Stomach smooth muscle (tissue), 2 donors: ENCODE results near the gene PCCB.

Experiments
- H3K27ac ChIP-seq: one replicate; pipeline ENCODE4 v1.7.0; 2013; ENCODE audit warnings: mild to moderate bottlenecking, low read length, inconsistent platforms
- H3K27me3 ChIP-seq, 2 donors: one replicate each; pipeline ENCODE4 v1.7.0; 2013; ENCODE audit warnings: low read length in 2 of 2; ENCODE audit not compliant: insufficient read depth in 2 of 2, control insufficient read depth in 1 of 2
- H3K36me3 ChIP-seq, 2 donors: one replicate each; pipeline ENCODE4 v1.7.0; 2013; ENCODE audit warnings: low read length in 2 of 2; ENCODE audit not compliant: control insufficient read depth in 2 of 2, insufficient read depth in 2 of 2
- H3K4me1 ChIP-seq: one replicate; pipeline ENCODE4 v1.7.0; 2013; ENCODE audit warnings: low read length; ENCODE audit not compliant: control insufficient read depth, insufficient read depth
- H3K4me3 ChIP-seq, 2 donors: one replicate each; pipeline ENCODE4 v1.7.0; 2013; ENCODE audit warnings: low read length in 2 of 2
- H3K9ac ChIP-seq, 2 donors: one replicate each; pipeline ENCODE4 v1.7.0; 2013; ENCODE audit warnings: low read length in 2 of 2, mild to moderate bottlenecking in 1 of 2
- H3K9me3 ChIP-seq, 2 donors: one replicate each; pipeline ENCODE4 v1.7.0; 2013; ENCODE audit warnings: low read length in 2 of 2; ENCODE audit not compliant: control insufficient read depth in 2 of 2
- donor health status: healthy.
- donor health status: Pancreatic carcinoma.

Gene PCCB

DNA sequence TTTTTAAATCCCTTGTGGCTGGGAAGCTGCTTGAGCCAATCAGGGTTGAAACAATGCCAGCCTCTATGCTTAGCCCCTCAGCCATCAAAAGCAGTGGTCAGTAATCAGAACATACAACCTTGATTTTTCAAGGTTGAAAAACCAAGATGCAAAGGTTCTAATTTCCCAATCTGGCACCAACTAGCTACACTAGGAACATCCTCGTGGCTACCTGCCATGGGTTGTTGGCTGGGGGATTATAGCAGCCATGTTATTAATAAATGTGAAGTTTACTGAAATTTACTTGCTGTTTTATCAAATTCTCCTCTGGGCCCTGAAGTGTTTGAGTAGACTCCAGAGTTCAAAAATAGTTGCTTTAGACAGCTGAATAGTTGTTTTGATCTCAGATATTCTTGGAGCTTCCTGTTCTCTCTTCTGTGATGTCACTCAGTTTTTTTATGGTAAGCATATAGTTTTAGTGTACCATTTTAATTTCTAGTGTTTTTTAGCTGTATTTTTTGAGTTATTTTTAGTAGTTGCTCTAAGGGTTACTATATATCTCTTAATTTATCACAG is 31.9 kb downstream of the PCCB start:
- no peak overlapping the region for H3K27ac ChIP-seq

DNA sequence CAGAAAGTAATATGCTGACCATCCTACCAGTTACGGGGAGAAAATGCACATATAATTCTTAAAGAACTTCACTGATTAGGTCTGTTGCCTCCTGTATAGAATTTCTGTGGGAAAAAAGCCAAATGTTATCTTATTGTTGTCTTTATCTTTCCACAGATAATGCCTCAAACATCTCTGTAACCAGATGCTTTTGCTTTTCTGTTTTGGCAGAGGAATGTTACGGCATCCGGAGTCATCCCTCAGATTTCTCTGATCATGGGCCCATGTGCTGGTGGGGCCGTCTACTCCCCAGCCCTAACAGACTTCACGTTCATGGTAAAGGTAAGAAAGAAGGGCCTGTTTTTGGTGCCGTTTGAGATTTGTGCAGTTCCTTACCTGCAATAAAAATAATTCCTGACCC is 33.5 kb downstream of the PCCB start:
- Histone ChIP-seq H3K9me3 (peaks cover 0 to 7% of the 10 kb centered on the region in 2 donors), H3K36me3 (peaks cover 14 to 27% of the 10 kb centered on the region in 2 donors), H3K4me3 (no peak overlapping the region), H3K27ac (no peak overlapping the region), H3K27me3 (no peaks in the 10 kb centered on the region), H3K9ac (no peak overlapping the region), H3K4me1 (no peaks in the 10 kb centered on the region)

More for the DNA sequence above, 31.9 kb downstream of the PCCB start:
- Histone ChIP-seq H3K36me3 (peaks cover 20 to 31% of the 10 kb centered on the region in 2 donors), H3K9me3 (peaks cover 0 to 10% of the 10 kb centered on the region in 2 donors), H3K4me3 (no peak overlapping the region), H3K4me1 (no peaks in the 10 kb centered on the region), H3K9ac (no peak overlapping the region), H3K27me3 (no peaks in the 10 kb centered on the region)

DNA sequence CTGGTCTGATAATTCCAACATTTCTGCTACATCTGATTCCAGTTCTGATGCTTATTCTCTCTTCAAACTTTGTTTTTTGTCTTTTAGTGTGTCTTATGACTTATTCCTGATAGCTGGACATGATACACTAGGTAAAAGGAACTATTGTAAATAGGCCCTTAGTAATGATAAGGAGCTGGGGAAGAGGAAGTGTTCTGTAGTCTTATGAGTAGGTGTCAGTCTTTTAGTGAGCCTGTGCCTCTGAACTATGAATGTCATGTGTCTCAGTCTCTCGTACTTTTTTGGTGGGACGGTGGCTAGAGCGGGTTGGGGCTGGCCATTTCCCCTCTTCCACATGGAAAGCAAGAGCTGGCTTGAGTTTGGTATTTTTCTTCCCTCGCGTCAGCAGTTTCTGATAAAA is 41.2 kb downstream of the PCCB start:
- no peaks in the 10 kb centered on the region for H3K9me3 ChIP-seq
- H3K27ac ChIP-seq = no peak overlapping the region
- H3K36me3 ChIP-seq = peaks cover 7 to 19% of the 10 kb centered on the region in 2 donors
- no peak overlapping the region for H3K9ac ChIP-seq
- H3K27me3 ChIP-seq = no peaks in the 10 kb centered on the region
- no peak overlapping the region for H3K4me3 ChIP-seq
- H3K4me1 ChIP-seq = no peaks in the 10 kb centered on the region

DNA sequence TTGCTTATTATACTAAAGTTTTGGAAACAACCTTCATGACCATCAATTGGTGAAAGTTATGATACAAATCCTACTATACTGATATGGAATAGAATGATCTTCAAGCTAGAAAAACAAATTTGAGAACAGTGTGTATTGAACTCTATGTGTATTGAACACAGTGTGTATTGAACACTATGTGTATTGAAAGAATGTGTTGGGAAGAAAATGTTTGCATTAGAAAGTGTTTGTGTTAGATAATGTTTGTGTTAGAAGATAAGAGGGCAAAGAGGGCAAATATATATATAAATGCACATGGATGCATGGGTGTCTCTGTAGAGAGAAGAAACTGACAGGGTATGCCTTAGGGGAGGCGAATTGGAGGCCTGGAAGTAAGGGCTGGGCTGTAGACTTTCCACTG is 42.4 kb downstream of the PCCB start:
- no peaks in the 10 kb centered on the region for H3K9me3 ChIP-seq
- H3K27ac ChIP-seq = no peak overlapping the region
- H3K4me3 ChIP-seq = no peak overlapping the region
- no peak overlapping the region for H3K9ac ChIP-seq
- no peaks in the 10 kb centered on the region for H3K4me1 ChIP-seq
- no peaks in the 10 kb centered on the region for H3K27me3 ChIP-seq
- H3K36me3 ChIP-seq = peaks cover 11 to 20% of the 10 kb centered on the region in 2 donors

DNA sequence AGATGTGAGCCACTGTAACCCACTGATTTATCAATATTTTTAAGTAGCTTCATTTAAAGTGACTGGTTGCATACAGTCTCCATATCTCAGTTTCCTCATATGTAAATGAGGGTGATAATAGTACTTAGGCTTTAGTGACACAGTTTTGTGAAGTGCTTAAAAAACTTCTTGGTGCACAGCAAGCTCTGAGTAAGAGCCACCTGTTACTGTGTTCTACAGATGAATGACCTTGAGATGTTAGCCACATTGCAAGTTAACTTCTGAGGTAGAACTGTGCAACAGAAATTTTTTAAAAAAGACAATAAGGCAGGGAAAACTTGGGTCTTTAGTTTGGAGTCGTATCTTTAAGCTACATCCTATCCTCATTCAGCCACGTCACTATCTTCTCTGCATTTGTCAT is 43.1 kb downstream of the PCCB start:
- Histone ChIP-seq H3K4me3 (no peak overlapping the region), H3K27ac (no peak overlapping the region), H3K9ac (no peak overlapping the region), H3K9me3 (no peaks in the 10 kb centered on the region), H3K27me3 (no peaks in the 10 kb centered on the region), H3K4me1 (no peaks in the 10 kb centered on the region), H3K36me3 (peaks cover 18 to 21% of the 10 kb centered on the region in 2 donors)

- Histone ChIP-seq H3K9me3 (no peaks in the 10 kb centered on the region), H3K27ac (no peak overlapping the region), H3K4me3 (no peak overlapping the region), H3K36me3 (peaks cover 24% of the 10 kb centered on the region in 2 donors), H3K4me1 (no peaks in the 10 kb centered on the region), H3K27me3 (no peaks in the 10 kb centered on the region), H3K9ac (no peak overlapping the region)
These were observed 44.0 kb downstream of the PCCB start for GRCh38 chr3:136294176-136294575.

DNA sequence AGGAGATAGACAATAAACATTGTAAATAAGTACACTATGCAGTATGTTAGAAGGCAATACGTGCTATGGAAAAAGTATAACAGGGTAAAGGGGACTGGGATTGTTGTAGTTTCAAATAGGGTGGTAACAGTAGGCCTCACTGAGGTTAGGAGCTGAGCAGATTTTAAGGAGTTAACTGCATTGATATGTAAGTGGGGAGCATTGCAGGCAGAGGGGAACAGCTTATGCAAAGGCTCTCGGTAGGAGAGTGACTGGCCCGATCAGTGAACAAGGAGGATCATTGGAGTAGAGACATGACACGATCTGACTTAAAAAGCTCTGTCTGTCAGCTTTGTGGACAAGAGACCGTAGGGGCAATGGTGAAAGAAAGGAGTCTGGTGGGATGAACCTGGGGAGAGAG is 46.8 kb downstream of the PCCB start:
- Histone ChIP-seq H3K27ac (no peak overlapping the region), H3K27me3 (no peaks in the 10 kb centered on the region), H3K9me3 (no peaks in the 10 kb centered on the region), H3K4me3 (no peak overlapping the region), H3K36me3 (peaks cover 41 to 45% of the 10 kb centered on the region in 2 donors), H3K9ac (no peak overlapping the region), H3K4me1 (no peaks in the 10 kb centered on the region)

DNA sequence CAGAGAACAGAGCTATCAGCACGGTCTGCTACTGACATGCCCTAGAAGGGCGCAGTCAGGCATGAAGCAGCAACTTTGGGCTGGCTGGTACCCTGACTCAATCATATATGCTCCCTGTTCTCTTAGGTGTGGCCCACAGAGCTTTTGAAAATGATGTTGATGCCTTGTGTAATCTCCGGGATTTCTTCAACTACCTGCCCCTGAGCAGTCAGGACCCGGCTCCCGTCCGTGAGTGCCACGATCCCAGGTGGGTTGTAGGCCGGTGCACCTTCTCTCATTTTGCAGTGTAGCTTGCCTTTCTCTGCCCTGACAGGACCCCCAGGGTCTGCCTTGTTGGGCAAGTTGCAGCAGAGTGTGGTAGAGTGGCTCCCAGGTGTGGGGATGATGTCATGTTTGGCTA is 47.7 kb downstream of the PCCB start:
- Histone ChIP-seq H3K9ac (no peak overlapping the region), H3K4me1 (no peaks in the 10 kb centered on the region), H3K4me3 (no peak overlapping the region), H3K9me3 (no peaks in the 10 kb centered on the region), H3K27ac (no peak overlapping the region), H3K27me3 (no peaks in the 10 kb centered on the region), H3K36me3 (peaks cover 41 to 45% of the 10 kb centered on the region in 2 donors)

GRCh38 chr3:136300444-136300843 is 50.3 kb downstream of the PCCB start:
- Histone ChIP-seq H3K27me3 (no peaks in the 10 kb centered on the region), H3K9ac (no peak overlapping the region), H3K9me3 (no peaks in the 10 kb centered on the region), H3K27ac (no peak overlapping the region), H3K4me1 (no peaks in the 10 kb centered on the region), H3K4me3 (no peak overlapping the region), H3K36me3 (peaks cover 35 to 36% of the 10 kb centered on the region in 2 donors)

DNA sequence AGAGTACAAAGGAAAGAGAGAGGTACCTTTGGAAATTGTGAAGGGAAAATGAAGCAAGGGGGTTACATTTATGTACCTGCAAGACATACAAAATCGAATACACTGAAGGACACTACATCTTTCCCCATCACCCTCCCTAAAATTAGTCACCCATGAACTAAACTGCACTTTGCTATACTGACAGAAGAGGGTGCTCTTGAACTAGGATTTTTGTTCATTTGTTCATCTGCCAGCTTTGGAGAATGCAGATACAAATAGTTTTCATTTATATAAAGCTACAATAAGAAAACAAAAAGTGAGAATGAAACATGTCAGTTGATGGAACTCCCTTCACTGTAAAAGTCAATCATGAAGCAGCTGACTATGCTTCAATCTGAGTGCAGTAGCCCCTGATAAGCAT is 55.7 kb downstream of the PCCB start:
- Histone ChIP-seq H3K36me3 (peaks cover 8 to 9% of the 10 kb centered on the region in 2 donors), H3K9ac (no peak overlapping the region), H3K27me3 (no peaks in the 10 kb centered on the region), H3K27ac (no peak overlapping the region), H3K4me3 (no peak overlapping the region), H3K9me3 (no peaks in the 10 kb centered on the region), H3K4me1 (no peaks in the 10 kb centered on the region)

DNA sequence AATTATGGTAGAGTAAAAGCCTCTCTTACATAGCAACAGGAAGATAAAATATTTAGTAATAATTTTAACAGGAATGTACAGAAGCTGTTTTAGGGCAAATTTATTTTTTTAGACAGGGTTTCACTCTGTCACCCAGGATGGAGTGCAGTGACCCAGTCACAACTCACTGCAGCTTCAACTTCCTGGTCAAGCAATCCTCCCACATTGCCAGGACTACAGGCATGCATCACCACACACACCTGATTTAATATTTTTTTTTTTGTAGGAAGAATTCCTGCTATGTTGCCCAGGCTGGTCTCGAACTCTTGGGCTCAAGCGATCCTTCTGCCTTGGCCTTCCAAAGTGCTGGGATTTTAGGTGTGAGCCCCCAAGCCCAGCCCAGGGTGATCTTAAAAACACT is 61.1 kb downstream of the PCCB start:
- H3K9me3 ChIP-seq = no peaks in the 10 kb centered on the region
- no peaks in the 10 kb centered on the region for H3K27me3 ChIP-seq
- H3K36me3 ChIP-seq = no peaks in the 10 kb centered on the region
- no peak overlapping the region for H3K9ac ChIP-seq
- no peak overlapping the region for H3K27ac ChIP-seq
- H3K4me1 ChIP-seq = no peaks in the 10 kb centered on the region
- no peak overlapping the region for H3K4me3 ChIP-seq
